ENCODE measurements around the gene CLTCL1.
"Not testable (repeated sequence)": the region's sequence is repeated elsewhere in the genome, so short reads cannot be mapped to it uniquely, and the experiment has no call there.

The CLTCL1 gene

DNA sequence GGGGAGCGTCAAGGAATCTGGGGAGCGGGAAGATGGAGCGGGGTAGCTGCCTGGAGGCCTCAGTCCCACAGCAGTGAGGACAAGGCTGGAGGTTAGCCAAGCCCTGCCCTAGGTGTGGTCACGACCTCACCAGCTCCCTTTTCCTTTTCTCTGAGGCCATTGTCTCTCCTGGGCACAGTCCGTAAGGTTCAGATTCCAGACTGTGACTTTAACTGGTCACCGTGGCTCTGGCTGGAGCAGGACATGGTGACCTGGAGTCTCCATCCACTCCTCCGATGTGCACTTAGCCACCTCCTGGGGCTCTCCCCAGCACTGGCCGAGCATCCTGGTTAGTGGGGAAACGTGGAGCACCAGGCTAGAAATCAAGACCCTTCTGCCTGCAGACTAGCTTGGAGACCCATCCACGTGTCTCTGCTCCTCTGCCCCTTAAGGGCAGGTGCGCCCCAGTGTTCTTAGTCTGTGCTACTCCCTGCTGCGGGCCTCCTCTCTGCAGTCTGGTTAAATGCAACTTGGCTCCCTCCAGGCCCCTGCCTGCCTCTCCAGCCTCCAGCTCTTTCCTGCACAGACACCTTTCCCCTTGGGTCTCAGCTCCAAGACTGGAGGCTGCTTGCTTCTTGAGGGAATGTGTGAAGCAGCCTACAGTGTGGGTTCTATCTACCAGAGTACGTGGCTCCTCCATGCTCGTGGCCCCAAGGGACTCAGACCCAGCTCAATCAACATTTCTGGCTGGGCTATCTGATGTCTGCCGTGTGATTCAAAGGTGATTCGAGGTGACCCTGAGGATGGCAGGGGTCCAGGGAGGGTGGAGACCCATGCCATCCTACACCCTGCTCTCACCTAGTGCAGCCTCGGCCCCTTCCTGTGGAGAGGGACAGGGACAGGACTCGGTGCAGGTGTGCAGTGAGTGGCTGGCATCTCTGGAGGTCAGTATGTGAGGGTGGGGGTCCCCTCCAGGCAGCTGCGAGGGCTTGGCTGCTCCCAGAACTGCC lies 118.2 kb downstream of the CLTCL1 start:
- no peak for DNase-seq

- no peak for DNase-seq
These were observed 119.1 kb downstream of the CLTCL1 start for GRCh38 chr22:19172213-19173046.

DNA sequence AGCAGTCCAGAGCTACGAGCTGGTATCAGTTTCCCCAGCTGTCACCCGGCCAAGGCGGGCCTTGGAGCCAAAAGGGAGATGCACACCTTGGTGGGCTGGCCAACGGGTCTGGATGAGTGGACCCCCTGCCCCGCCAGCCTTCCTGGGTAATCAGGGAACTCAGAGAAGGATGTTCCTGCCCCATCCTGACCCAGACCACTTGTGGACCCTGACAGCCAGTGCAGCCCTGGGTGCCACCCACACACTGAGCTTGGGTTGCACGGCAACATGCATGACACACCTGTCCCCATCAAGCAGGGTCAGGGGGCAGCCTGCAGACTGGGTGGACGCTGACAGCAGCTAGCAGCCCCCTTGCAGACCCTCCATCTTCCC lies 121.6 kb downstream of the CLTCL1 start:
- DNase-seq = no peak

GRCh38 chr22:19169002-19169946 lies 122.2 kb downstream of the CLTCL1 start:
- DNase-seq = no peak

GRCh38 chr22:19168088-19168890 lies 123.2 kb downstream of the CLTCL1 start:
- DNase-seq = no peak

- DNase-seq = no peak
These were observed 124.2 kb downstream of the CLTCL1 start for GRCh38 chr22:19167106-19167869.

DNA sequence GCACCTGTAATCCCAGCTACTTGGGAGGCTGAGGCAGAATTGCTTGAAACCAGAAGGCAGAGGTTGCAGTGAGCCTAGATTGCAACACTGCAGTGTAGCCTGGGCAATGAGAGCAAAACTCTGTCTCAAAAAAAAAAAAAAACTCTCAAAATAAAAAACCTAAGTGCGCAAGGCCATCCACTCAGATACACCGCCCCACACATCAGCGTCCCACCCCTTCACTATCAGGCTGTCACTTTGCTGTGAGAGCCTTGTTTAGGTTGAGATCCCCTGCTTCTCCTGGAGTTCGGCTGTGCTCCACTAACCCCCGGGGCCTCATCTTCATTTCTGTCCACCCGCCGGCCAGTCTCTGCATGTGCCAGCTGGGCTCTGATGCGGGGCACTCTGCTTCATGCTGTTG lies 125.1 kb downstream of the CLTCL1 start:
- no peak for DNase-seq

DNA sequence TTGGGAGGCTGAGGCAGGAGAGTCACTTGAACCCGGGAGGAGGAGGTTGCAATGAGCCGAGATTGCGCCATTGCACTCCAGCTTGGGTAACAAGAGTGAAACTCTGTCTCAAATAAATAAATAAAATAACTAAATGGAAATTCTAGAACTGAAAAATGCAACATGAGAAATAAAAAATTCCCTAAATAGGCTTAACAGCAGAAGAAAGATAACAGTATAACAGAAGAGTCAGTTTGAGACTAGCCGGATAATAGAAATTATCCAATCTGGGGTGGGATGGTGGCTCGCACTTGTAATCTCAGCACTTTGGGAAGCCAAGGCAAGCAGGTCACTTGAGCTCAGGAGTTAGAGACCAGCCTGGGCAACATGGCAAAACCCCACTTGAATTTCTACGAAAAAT lies 127.1 kb downstream of the CLTCL1 start:
- no peak for DNase-seq

DNA sequence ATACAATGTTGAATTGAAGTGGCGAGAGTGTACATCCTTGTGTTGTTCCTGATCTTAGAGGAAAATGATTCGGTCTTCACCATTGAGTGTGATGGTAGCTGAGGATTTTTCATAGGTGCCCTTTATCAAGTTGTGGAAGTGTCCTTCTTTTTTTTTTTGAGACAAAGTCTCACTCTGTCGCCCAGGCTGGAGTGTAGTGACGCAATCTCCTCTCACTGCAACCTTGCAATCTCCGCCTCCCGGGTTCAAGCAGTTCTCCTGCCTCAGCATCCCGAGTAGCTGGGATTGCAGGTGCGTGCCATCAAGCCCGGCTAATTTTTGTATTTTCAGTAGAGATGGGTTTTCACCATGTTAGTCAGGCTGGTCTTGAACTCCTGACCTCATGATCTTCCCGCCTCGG lies 132.9 kb downstream of the CLTCL1 start:
- not testable (repeated sequence) for DNase-seq

GRCh38 chr22:19156109-19156508 lies 135.4 kb downstream of the CLTCL1 start:
- DNase-seq = not testable (repeated sequence)

DNA sequence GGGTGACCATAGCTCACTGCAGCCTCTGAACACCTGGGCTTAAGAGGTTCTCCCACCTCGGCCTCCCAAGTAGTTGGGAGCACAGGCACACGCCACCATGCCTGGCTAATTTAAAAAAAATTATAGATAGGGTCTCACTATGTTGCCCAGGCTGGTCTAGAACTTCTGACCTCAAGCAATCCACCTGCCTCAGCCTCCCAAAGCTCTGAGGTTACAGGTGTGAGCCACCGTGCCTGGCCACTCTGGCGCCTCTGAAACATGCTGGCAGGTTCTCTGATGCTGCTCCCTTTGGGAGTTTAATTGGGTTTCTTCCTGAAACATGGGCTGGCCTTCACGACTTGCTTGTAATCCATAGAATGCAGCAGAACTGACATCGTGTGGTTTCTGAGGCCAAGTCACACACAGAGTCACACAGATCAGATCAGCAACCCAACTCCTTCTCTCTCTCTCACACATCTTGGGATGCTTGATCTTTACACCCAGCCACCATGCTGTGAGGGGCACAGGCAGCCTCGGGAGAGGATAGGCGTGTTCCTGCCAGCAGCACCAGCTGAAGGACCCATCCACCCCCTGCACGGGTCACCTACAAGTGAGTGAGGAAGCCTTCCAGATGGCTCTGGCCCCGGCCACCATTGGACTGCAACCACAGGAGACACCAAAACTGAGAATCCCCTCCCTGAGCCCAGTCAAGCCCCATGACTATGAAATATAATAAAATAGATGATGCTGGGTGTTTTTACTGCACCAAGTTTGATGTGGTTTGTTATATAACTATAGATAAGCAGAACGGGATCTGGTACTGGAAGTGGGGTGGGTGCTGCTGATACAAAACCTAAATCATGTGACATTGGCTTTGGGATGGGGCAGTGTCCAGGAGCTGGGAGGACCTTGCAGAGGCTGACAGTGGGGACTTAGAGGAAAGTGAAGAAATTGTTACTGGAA lies 138.3 kb downstream of the CLTCL1 start:
- no peak for DNase-seq

DNA sequence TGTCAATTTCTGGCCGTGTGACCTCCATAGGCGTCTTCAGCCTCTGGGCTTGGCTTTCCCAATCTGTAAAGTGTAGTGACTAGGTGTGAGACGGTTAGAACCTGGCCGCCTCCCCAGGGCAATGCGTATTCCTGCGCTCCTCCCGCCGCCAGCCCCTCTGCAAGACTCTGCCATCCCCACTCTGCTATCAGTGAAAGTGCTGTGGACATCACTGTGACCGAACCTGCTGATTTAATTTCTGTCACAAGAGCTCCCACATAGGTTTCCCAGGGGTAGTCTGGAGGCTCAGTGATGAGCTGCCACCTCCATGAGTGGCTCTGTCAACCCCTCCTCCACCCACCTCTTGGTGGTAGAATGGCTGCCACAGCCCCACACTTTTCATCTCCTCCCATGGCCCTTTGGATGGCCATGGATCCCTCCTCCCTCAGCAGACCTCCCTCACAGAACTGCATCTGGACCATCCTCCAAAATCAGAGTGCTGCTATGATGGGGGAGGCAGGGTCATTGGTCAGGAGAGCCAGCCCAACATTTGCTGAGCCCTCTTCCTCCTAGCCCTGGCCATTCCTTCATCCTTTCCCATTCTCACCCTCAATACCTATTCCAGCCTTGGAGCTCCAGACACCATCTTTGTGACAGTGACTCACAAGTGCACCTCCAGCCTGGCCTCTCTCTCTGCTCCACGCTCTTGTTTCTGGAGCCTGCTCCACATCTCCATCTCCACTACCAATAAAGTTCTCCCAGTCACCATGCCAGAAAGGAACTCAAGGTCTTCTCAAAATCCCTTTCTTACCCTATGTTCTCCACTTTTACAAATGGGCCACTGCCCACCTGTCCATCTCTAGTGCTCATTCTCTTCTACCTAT lies 140.0 kb downstream of the CLTCL1 start:
- DNase-seq = no peak

- no peak for DNase-seq
These were observed 140.8 kb downstream of the CLTCL1 start for GRCh38 chr22:19150482-19151328.

GRCh38 chr22:19149991-19150390 lies 141.5 kb downstream of the CLTCL1 start, which contains the start of gene GSC2:
Gene GSC2, minus strand, starts transcription at chr22:19150292. Its CDS starts 9 bp downstream, at chr22:19150283.
- DNase-seq = no peak

DNA sequence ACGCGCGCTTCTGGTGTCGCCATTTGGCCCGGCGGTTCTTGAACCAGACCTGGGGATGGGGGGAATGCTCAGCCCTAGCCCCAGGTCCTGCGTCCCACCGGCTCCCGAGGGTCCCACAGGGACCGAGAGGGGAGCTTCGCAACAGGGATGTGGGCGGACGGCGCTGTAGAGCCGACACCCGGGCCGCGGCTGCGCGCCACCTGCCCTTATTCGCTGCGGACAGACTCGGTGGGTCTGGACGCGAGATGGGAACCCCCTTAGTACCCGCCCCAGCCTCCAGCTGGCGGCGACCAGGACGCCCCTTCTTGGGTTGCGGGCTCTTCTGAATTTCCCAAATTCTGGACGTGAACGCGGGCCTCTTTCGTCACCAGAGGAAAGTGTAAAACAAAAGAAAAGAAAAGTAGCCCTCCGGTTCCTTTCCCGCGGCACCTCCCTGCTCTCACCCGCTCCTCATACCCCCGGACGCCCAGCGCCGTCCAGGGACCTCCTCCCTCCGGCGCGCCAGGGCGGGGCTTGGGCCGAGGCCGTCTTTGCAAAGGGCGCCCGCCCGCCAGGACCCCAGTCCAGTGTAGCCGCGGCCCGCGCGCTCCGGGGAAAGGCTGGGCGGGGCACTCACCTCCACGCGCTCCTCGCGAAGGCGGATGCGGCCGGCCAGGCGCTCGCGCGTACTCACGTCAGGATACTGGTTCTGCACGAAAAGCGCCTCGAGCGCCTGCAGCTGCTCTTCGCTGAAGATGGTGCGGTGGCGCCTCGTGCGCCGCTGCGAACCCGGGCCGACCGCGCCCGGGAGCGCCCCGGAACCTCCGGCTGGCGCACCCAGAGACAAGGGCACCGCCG lies 142.3 kb downstream of the CLTCL1 start:
- DNase-seq = no peak

DNA sequence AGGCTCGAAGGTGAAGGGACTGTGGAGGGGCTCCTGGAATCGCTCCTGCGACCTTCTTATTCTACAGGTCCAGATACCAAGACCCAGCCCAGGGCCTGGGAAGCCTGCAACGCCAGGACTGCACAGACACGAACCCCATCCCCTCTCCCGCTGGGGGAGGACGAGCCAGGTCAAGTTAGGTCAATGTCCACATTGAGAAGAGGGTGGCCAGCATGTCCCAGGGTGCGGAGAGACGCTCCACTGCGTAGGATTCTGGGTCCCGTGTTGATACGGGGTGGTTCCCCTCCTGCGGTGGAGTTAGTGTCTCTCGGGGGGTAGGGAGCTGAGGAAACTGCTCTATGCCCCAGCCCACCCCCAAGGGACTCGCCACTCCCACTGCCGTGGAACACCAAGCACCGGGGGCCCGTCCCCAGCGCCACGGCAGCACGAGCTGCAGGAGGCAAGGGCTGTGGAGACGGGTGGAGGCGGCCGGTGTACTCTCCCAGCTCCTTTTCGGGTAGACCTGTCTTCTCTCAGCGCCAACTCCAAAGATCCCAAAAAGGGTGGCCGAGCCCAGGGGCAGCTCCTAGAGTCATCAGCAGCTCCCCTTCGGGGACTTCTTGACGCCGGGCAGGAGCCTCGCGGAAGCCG lies 143.0 kb downstream of the CLTCL1 start:
- no peak for DNase-seq
